LNCaP clone FGC (cell line): ENCODE data around the gene TENM3.
"Not testable (repeated sequence)": the region's sequence is repeated elsewhere in the genome, so short reads cannot be mapped to it uniquely, and the experiment has no call there.

ENCODE experiments used
- DNase-seq: peaks from one replicate; pipeline ENCODE4 v3.0.0-alpha.2; 2011; ENCODE audit warnings: low read depth
- H3K4me3 ChIP-seq: 2 replicates; pipeline ENCODE4 v1.5.1; 2011; ENCODE audit warnings: mild to moderate bottlenecking, low read depth, low read length, control low read depth
- CTCF ChIP-seq: IDR thresholded peaks from 2 replicates; pipeline ENCODE4 v1.5.1; 2012; ENCODE audit warnings: mild to moderate bottlenecking; ENCODE audit not compliant: control insufficient read depth, insufficient read depth; ENCODE audit errors: extremely low read depth

The TENM3 gene

GRCh38 chr4:182243204-182243603 is at the start of gene TENM3:
TENM3 (plus strand) TSS chr4:182243402; CDS start chr4:182324021, 80,619 bp downstream.
- DNase-seq, H3K4me3 ChIP-seq: not testable (repeated sequence)

GRCh38 chr4:182194091-182194824 is 48.9 kb upstream of the TENM3 start:
- H3K4me3 ChIP-seq, result no peak overlapping the region
- no peak for TF ChIP-seq CTCF
- DNase-seq, result no peak

GRCh38 chr4:182197611-182198010 is 45.6 kb upstream of the TENM3 start:
- no peak for TF ChIP-seq CTCF
- DNase-seq, result no peak
- H3K4me3 ChIP-seq, result no peak overlapping the region

- no peak for TF ChIP-seq CTCF
- H3K4me3 ChIP-seq, result no peak overlapping the region
- DNase-seq, result no peak
Measured at GRCh38 chr4:182201871-182202270, 41.3 kb upstream of the TENM3 start.

GRCh38 chr4:182202650-182203049 is 40.6 kb upstream of the TENM3 start:
- no peak overlapping the region for H3K4me3 ChIP-seq
- DNase-seq, result no peak
- TF ChIP-seq CTCF, result no peak

GRCh38 chr4:182203872-182204411 is 39.3 kb upstream of the TENM3 start:
- no peak for TF ChIP-seq CTCF
- no peak overlapping the region for H3K4me3 ChIP-seq
- no peak for DNase-seq

- no peak for TF ChIP-seq CTCF
- no peak for DNase-seq
- no peak overlapping the region for H3K4me3 ChIP-seq
Measured at GRCh38 chr4:182205306-182205705, 37.9 kb upstream of the TENM3 start.
